Measurements from ENCODE around the gene GOLIM4. TPM values are rescaled to one million over a fixed set of nuclear protein-coding genes. Genes with fewer than 3 reads are reported as not detected.

Gene GOLIM4
- total and polyA plus RNA-seq, 2 donors (not counting 1 experiment from before 2014, with no cell fraction given): 46.2 to 77.3 TPM

- Histone ChIP-seq H3K36me3 (ENCODE audit: control insufficient read depth, insufficient read depth, low read length) (no peaks in the 10 kb centered on the region), H2AFZ (ENCODE audit: low read length) (no peak overlapping the region), H4K20me1 (ENCODE audit: control insufficient read depth, extremely low read depth, insufficient read depth, low read length) (no peaks in the 10 kb centered on the region), H3K27ac (ENCODE audit: insufficient read depth, low read length) (no peak overlapping the region), H3K9ac (ENCODE audit: insufficient read depth, low read length) (no peak overlapping the region), H3K27me3 (ENCODE audit: control insufficient read depth, insufficient read depth, low read length) (no peaks in the 10 kb centered on the region), H3K9me3 (ENCODE audit: control insufficient read depth, insufficient read depth, low read depth, low read length) (no peaks in the 10 kb centered on the region), H3K4me3 (replicated peaks in 1 of 4; ENCODE audit: control extremely low read depth in 1 of 4, insufficient read depth in 1 of 4, low read depth in 3 of 4, low read length in 4 of 4) (no peak overlapping the region), H3K79me2 (ENCODE audit: control insufficient read depth, insufficient read depth, low read length) (no peaks in the 10 kb centered on the region), H3K4me1 (ENCODE audit: control insufficient read depth, extremely low read depth, insufficient read depth, low read length) (no peaks in the 10 kb centered on the region), H3K4me2 (ENCODE audit: extremely low read depth, insufficient read depth, low read length) (no peak overlapping the region)
- no peak for DNase-seq (ENCODE audit: low read depth in 2 of 2)
- no peak for TF ChIP-seq EZH2 (IDR thresholded peaks at IDR 0.05; ENCODE audit: low read length, missing control alignments)
- no peak for TF ChIP-seq CTCF (conservative IDR thresholded peaks at IDR 0.05 in 1 of 2, IDR thresholded peaks at IDR 0.05 in 1 of 2; ENCODE audit: low read depth in 1 of 2, low read length in 2 of 2)
Observed at GRCh38 chr3:168127466-168127865, 31.7 kb upstream of the GOLIM4 start.

GRCh38 chr3:168124791-168125190 lies 29.1 kb upstream of the GOLIM4 start:
- no peaks in the 10 kb centered on the region for H3K79me2 ChIP-seq (ENCODE audit: control insufficient read depth, insufficient read depth, low read length)
- no peaks in the 10 kb centered on the region for H3K27me3 ChIP-seq (ENCODE audit: control insufficient read depth, insufficient read depth, low read length)

GRCh38 chr3:168124291-168124690 lies 28.6 kb upstream of the GOLIM4 start:
- H3K27ac ChIP-seq (ENCODE audit: insufficient read depth, low read length): no peak overlapping the region
- no peak overlapping the region for H3K9ac ChIP-seq (ENCODE audit: insufficient read depth, low read length)
- no peak overlapping the region for H2AFZ ChIP-seq (ENCODE audit: low read length)
- DNase-seq (ENCODE audit: low read depth in 2 of 2): no peak
- H3K4me2 ChIP-seq (ENCODE audit: extremely low read depth, insufficient read depth, low read length): no peak overlapping the region
- TF ChIP-seq CTCF (conservative IDR thresholded peaks at IDR 0.05 in 1 of 2, IDR thresholded peaks at IDR 0.05 in 1 of 2; ENCODE audit: low read depth in 1 of 2, low read length in 2 of 2): no peak
- no peak for TF ChIP-seq EZH2 (IDR thresholded peaks at IDR 0.05; ENCODE audit: low read length, missing control alignments)
- no peaks in the 10 kb centered on the region for H3K4me1 ChIP-seq (ENCODE audit: control insufficient read depth, extremely low read depth, insufficient read depth, low read length)
- H3K36me3 ChIP-seq (ENCODE audit: control insufficient read depth, insufficient read depth, low read length): no peaks in the 10 kb centered on the region
- H3K27me3 ChIP-seq (ENCODE audit: control insufficient read depth, insufficient read depth, low read length): no peaks in the 10 kb centered on the region
- H3K4me3 ChIP-seq (replicated peaks in 1 of 4; ENCODE audit: control extremely low read depth in 1 of 4, insufficient read depth in 1 of 4, low read depth in 3 of 4, low read length in 4 of 4): no peak overlapping the region
- H3K9me3 ChIP-seq (ENCODE audit: control insufficient read depth, insufficient read depth, low read depth, low read length): no peaks in the 10 kb centered on the region
- no peaks in the 10 kb centered on the region for H3K79me2 ChIP-seq (ENCODE audit: control insufficient read depth, insufficient read depth, low read length)
- H4K20me1 ChIP-seq (ENCODE audit: control insufficient read depth, extremely low read depth, insufficient read depth, low read length): no peaks in the 10 kb centered on the region

More at GRCh38 chr3:168124791-168125190, 29.1 kb upstream of the GOLIM4 start:
- Histone ChIP-seq H3K9me3 (ENCODE audit: control insufficient read depth, insufficient read depth, low read depth, low read length) (no peaks in the 10 kb centered on the region), H3K4me1 (ENCODE audit: control insufficient read depth, extremely low read depth, insufficient read depth, low read length) (no peaks in the 10 kb centered on the region), H3K4me3 (replicated peaks in 1 of 4; ENCODE audit: control extremely low read depth in 1 of 4, insufficient read depth in 1 of 4, low read depth in 3 of 4, low read length in 4 of 4) (no peak overlapping the region), H4K20me1 (ENCODE audit: control insufficient read depth, extremely low read depth, insufficient read depth, low read length) (no peaks in the 10 kb centered on the region), H3K4me2 (ENCODE audit: extremely low read depth, insufficient read depth, low read length) (no peak overlapping the region), H3K9ac (ENCODE audit: insufficient read depth, low read length) (no peak overlapping the region), H2AFZ (ENCODE audit: low read length) (no peak overlapping the region), H3K27ac (ENCODE audit: insufficient read depth, low read length) (no peak overlapping the region), H3K36me3 (ENCODE audit: control insufficient read depth, insufficient read depth, low read length) (no peaks in the 10 kb centered on the region)
- DNase-seq (ENCODE audit: low read depth in 2 of 2): no peak
- TF ChIP-seq EZH2 (IDR thresholded peaks at IDR 0.05; ENCODE audit: low read length, missing control alignments): no peak
- TF ChIP-seq CTCF (conservative IDR thresholded peaks at IDR 0.05 in 1 of 2, IDR thresholded peaks at IDR 0.05 in 1 of 2; ENCODE audit: low read depth in 1 of 2, low read length in 2 of 2): no peak
